SK-N-SH (cell line): Measurements from ENCODE around the gene IRAK4.

ENCODE experiments used
- CTCF ChIP-seq: fragments of 200-600 bp; sonication (generic); IDR thresholded peaks from 2 replicates; pipeline ENCODE4 v1.6.1; 2017; ENCODE audit warnings: antibody characterized with exemption, mild to moderate bottlenecking, moderate library complexity
- GABPA ChIP-seq: IDR thresholded peaks from 2 replicates; pipeline ENCODE4 v1.4.0; 2012; ENCODE audit warnings: low read depth, mild to moderate bottlenecking
- MXI1 ChIP-seq: IDR thresholded peaks from 2 replicates; pipeline ENCODE4 v1.6.1; 2012; ENCODE audit warnings: mild to moderate bottlenecking, low read depth, low read length, improper control_type of control experiment
- PBX3 ChIP-seq: IDR thresholded peaks from 2 replicates; pipeline ENCODE4; 2012
- RCOR1 ChIP-seq: fragments of 150-350 bp; IDR thresholded peaks from 2 replicates; pipeline ENCODE4 v1.6.1; 2017; ENCODE audit warnings: antibody characterized with exemption, low read length
- REST ChIP-seq: IDR thresholded peaks from 2 replicates; pipeline ENCODE4 v1.6.1; 2012; ENCODE audit warnings: mild to moderate bottlenecking, low read depth, low read length, moderate library complexity
- TCF12 ChIP-seq: IDR thresholded peaks from 2 replicates; pipeline ENCODE4 v1.4.0; 2012
- USF2 ChIP-seq: fragments of 150-350 bp; IDR thresholded peaks from 2 replicates; pipeline ENCODE4 v1.6.1; 2017; ENCODE audit warnings: antibody characterized with exemption, low read length, low read depth, borderline replicate concordance
- YY1 ChIP-seq: IDR thresholded peaks from 2 replicates; pipeline ENCODE4 v1.4.0; 2012; ENCODE audit warnings: low read depth, mild to moderate bottlenecking
- TF ChIP-seq, protein P1 (sequence below): IDR thresholded peaks from 2 replicates; pipeline ENCODE4 v1.4.0; 2012; ENCODE audit warnings: low read depth, borderline replicate concordance

GRCh38 chr12:43761500-43761899, 2.7 kb downstream of the IRAK4 start:
- TF ChIP-seq, protein P1, sequence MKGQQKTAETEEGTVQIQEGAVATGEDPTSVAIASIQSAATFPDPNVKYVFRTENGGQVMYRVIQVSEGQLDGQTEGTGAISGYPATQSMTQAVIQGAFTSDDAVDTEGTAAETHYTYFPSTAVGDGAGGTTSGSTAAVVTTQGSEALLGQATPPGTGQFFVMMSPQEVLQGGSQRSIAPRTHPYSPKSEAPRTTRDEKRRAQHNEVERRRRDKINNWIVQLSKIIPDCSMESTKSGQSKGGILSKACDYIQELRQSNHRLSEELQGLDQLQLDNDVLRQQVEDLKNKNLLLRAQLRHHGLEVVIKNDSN, result no peak
- TF ChIP-seq PBX3, result no peak
- TF ChIP-seq MXI1, result no peak
- no peak for TF ChIP-seq TCF12
- no peak for TF ChIP-seq REST
- TF ChIP-seq CTCF, result no peak
- TF ChIP-seq USF2, result no peak
- TF ChIP-seq GABPA, result no peak
- TF ChIP-seq RCOR1, result no peak
- no peak for TF ChIP-seq YY1
